ENCODE results near the gene SLC46A2. TPM values are rescaled to one million over a fixed set of nuclear protein-coding genes. Genes with fewer than 3 reads are reported as not detected.

The SLC46A2 gene
- total RNA-seq, 2 experiments from 2014 or later = not detected

DNA sequence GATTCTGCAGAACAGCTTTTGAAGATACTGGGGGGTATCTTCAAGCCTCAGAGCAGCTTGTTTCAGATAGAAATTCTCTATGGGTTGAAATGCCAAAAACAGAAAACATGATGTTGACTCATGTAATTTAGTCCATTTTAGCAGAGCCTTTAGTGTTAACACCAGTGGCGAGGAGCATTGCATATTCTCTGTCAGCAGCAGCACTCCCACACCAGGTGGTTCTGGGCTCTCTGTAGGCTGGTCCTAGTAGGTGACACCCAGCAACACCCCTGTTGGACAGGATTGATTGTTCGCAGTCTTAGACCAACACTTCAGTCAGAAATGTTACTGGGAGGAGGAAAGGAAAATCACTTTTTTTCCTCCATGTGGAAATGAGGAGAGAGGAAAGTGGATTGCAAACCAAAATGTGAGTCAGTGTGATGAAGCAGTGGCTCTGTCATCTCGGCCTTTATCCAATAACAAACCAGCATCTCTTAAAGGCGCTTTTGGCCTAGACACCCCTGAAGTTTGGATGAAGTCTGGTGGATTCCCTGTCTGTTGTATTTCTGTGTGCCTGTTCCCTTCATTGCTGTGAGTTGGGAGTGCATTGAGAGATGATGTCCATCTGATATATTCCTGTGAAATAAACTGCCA lies 16.8 kb downstream of the SLC46A2 start:
- H3K79me2 ChIP-seq (ENCODE audit: insufficient read depth, low read depth, low read length) = no peaks in the 10 kb centered on the region
- POLR2A ChIA-PET = no interaction called here
- BruUV-seq (replicated peaks) = no TSS peak
- no peaks in the 10 kb centered on the region for H4K20me1 ChIP-seq (ENCODE audit: insufficient read depth, low read length)
- H3K36me3 ChIP-seq (ENCODE audit: insufficient read depth, low read length) = no peaks in the 10 kb centered on the region
- no peak overlapping the region for H3K4me3 ChIP-seq (ENCODE audit: low read depth, low read length, poor library complexity, severe bottlenecking)
- no peak overlapping the region for H3K27ac ChIP-seq (ENCODE audit: low read depth, low read length, poor library complexity, severe bottlenecking)
- no peak overlapping the region for H3K4me2 ChIP-seq (ENCODE audit: low read length)
- intact Hi-C loops (cut with micrococcal nuclease; ENCODE audit: unreplicated experiment) = no loop called here
- CTCF ChIA-PET (ENCODE audit: unreplicated experiment) = no interaction called here
- TF ChIP-seq CTCF (conservative IDR thresholded peaks at IDR 0.05; ENCODE audit: low read length) = no peak
- TF ChIP-seq EZH2phosphoT487 (IDR thresholded peaks at IDR 0.05; ENCODE audit: borderline replicate concordance, low read depth, low read length) = no peak
- H3K9me2 ChIP-seq (ENCODE audit: insufficient read depth, low read length) = no peaks in the 10 kb centered on the region
- no peak for DNase-seq (ENCODE audit: low spot score)
- no peak overlapping the region for H2AFZ ChIP-seq (ENCODE audit: low read length)
- H3K4me1 ChIP-seq (ENCODE audit: insufficient read depth, low read length, poor library complexity, severe bottlenecking) = peaks cover 7% of the 10 kb centered on the region
- H3K9me3 ChIP-seq (ENCODE audit: low read length) = no peaks in the 10 kb centered on the region

DNA sequence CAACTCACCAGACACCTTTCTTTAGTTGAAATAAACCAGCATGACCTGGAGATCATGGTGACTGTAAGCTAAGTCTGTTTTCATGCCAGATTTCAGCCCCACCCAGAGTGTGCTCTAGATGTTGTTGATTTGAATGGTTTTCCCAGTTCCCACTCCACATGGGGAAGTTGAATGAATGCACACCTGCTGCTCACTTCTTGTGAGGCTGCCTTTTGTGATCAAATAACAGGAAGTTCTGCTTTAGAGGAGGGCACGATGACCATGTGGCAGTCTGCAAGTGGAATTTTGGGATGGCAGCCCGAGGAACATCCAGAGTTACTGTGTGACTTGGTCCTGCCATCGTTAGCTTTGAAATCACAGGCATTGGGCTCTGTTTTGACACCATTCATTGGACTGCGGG lies 18.7 kb downstream of the SLC46A2 start:
- CTCF ChIA-PET (ENCODE audit: unreplicated experiment) = no interaction called here
- Histone ChIP-seq H3K79me2 (ENCODE audit: insufficient read depth, low read depth, low read length) (no peaks in the 10 kb centered on the region), H3K4me1 (ENCODE audit: insufficient read depth, low read length, poor library complexity, severe bottlenecking) (peaks cover 7% of the 10 kb centered on the region), H3K36me3 (ENCODE audit: insufficient read depth, low read length) (no peaks in the 10 kb centered on the region), H3K9me3 (ENCODE audit: low read length) (no peaks in the 10 kb centered on the region), H4K20me1 (ENCODE audit: insufficient read depth, low read length) (no peaks in the 10 kb centered on the region), H3K27ac (ENCODE audit: low read depth, low read length, poor library complexity, severe bottlenecking) (no peak overlapping the region), H3K9me2 (ENCODE audit: insufficient read depth, low read length) (no peaks in the 10 kb centered on the region), H2AFZ (ENCODE audit: low read length) (no peak overlapping the region), H3K4me3 (ENCODE audit: low read depth, low read length, poor library complexity, severe bottlenecking) (no peak overlapping the region), H3K4me2 (ENCODE audit: low read length) (no peak overlapping the region)
- DNase-seq (ENCODE audit: low spot score) = peak; percentile 15
- POLR2A ChIA-PET = no interaction called here
- TF ChIP-seq CTCF (conservative IDR thresholded peaks at IDR 0.05; ENCODE audit: low read length) (no peak), EZH2phosphoT487 (IDR thresholded peaks at IDR 0.05; ENCODE audit: borderline replicate concordance, low read depth, low read length) (no peak)
- no TSS peak for BruUV-seq (replicated peaks)
- intact Hi-C loops (cut with micrococcal nuclease; ENCODE audit: unreplicated experiment) = no loop called here

- Histone ChIP-seq H3K36me3 (ENCODE audit: insufficient read depth, low read length) (no peaks in the 10 kb centered on the region), H2AFZ (ENCODE audit: low read length) (no peak overlapping the region), H3K27ac (ENCODE audit: low read depth, low read length, poor library complexity, severe bottlenecking) (no peak overlapping the region), H3K4me3 (ENCODE audit: low read depth, low read length, poor library complexity, severe bottlenecking) (no peak overlapping the region), H3K9me2 (ENCODE audit: insufficient read depth, low read length) (no peaks in the 10 kb centered on the region), H4K20me1 (ENCODE audit: insufficient read depth, low read length) (no peaks in the 10 kb centered on the region), H3K4me1 (ENCODE audit: insufficient read depth, low read length, poor library complexity, severe bottlenecking) (peaks cover 7% of the 10 kb centered on the region), H3K9me3 (ENCODE audit: low read length) (no peaks in the 10 kb centered on the region), H3K79me2 (ENCODE audit: insufficient read depth, low read depth, low read length) (no peaks in the 10 kb centered on the region), H3K4me2 (ENCODE audit: low read length) (no peak overlapping the region)
- TF ChIP-seq CTCF (conservative IDR thresholded peaks at IDR 0.05; ENCODE audit: low read length) (no peak), EZH2phosphoT487 (IDR thresholded peaks at IDR 0.05; ENCODE audit: borderline replicate concordance, low read depth, low read length) (no peak)
- DNase-seq (ENCODE audit: low spot score) = no peak
- no TSS peak for BruUV-seq (replicated peaks)
- intact Hi-C loops (cut with micrococcal nuclease; ENCODE audit: unreplicated experiment) = no loop called here
- CTCF ChIA-PET (ENCODE audit: unreplicated experiment) = no interaction called here
- POLR2A ChIA-PET = interaction anchor here (0.6 to 1.2 kb wide), 2 partner anchors 14 to 337 kb away, joined by 3 read pairs; no protein-coding TSS in a partner anchor
Observed at GRCh38 chr9:112870556-112870955, 20.1 kb downstream of the SLC46A2 start.

Measured in OCI-LY7 (cell line).